SK-N-MC (cell line): ENCODE results near the gene ARHGAP26.

Experiments used
- DNase-seq: peaks from one replicate; pipeline ENCODE4 v3.0.0-alpha.2; 2011; ENCODE audit warnings: low read depth, low spot score
- H3K27ac ChIP-seq: fragments of 200-600 bp; sonication (generic); 2 replicates; pipeline ENCODE4 v1.5.1; 2016; ENCODE audit warnings: mixed run types
- H3K36me3 ChIP-seq: fragments of 200-600 bp; sonication (generic); 2 replicates; pipeline ENCODE4 v1.6.1; 2017; ENCODE audit warnings: antibody characterized with exemption, low read length, mixed read lengths; ENCODE audit not compliant: insufficient read depth
- H3K4me3 ChIP-seq: fragments of 200-600 bp; sonication (generic); 2 replicates; pipeline ENCODE4 v1.5.1; 2016
- H3K9ac ChIP-seq: fragments of 200-600 bp; sonication (generic); 2 replicates; pipeline ENCODE4 v1.8.0; 2017; ENCODE audit warnings: mixed run types, mixed read lengths; ENCODE audit not compliant: insufficient read length
- H3K9me3 ChIP-seq: fragments of 200-600 bp; sonication (generic); 2 replicates; pipeline ENCODE4 v1.6.1; 2017; ENCODE audit warnings: low read depth, mild to moderate bottlenecking, antibody characterized with exemption, low read length, moderate library complexity, mixed read lengths
- EZH2 ChIP-seq: fragments of 200-600 bp; sonication (generic); IDR thresholded peaks from one replicate; pipeline ENCODE4 v1.6.1; 2017; ENCODE audit warnings: antibody characterized with exemption
- FOXP2 ChIP-seq: optimal IDR thresholded peaks from 2 replicates; pipeline ENCODE3; 2011; ENCODE audit warnings: mild to moderate bottlenecking, moderate library complexity; ENCODE audit not compliant: insufficient read depth; ENCODE audit errors: extremely low read length, control extremely low read depth
- POLR2AphosphoS5 ChIP-seq: IDR thresholded peaks from 2 replicates; pipeline ENCODE4 v1.6.1; 2012; ENCODE audit warnings: mild to moderate bottlenecking, low read depth, low read length, borderline replicate concordance

ARHGAP26 gene

GRCh38 chr5:143129910-143130612 lies 359.9 kb downstream of the ARHGAP26 start:
- Histone ChIP-seq H3K9ac (no peak overlapping the region), H3K36me3 (no peaks in the 10 kb centered on the region), H3K9me3 (no peaks in the 10 kb centered on the region), H3K4me3 (0 out of 2 replicates have a peak overlapping the region, but pooled peaks have one; percentile 4), H3K27ac (peak overlapping the region; percentile 52; the same call in 1 of the 2 replicates)
- no peak for TF ChIP-seq EZH2
- DNase-seq, result no peak

GRCh38 chr5:143130613-143131305 lies 360.6 kb downstream of the ARHGAP26 start:
- no peak overlapping the region for H3K9ac ChIP-seq
- peak overlapping the region; percentile 52; the same call in 1 of the 2 replicates for H3K27ac ChIP-seq

GRCh38 chr5:143131972-143132371 lies 361.8 kb downstream of the ARHGAP26 start:
- H3K36me3 ChIP-seq, result no peaks in the 10 kb centered on the region
- H3K9ac ChIP-seq, result no peak overlapping the region
- TF ChIP-seq EZH2 (no peak), FOXP2 (no peak), POLR2AphosphoS5 (no peak)
- no peak for DNase-seq
- H3K9me3 ChIP-seq, result no peaks in the 10 kb centered on the region
- no peak overlapping the region for H3K27ac ChIP-seq
- H3K4me3 ChIP-seq, result no peak overlapping the region

More at GRCh38 chr5:143130613-143131305, 360.6 kb downstream of the ARHGAP26 start:
- DNase-seq, result no peak
- peak overlapping the region; percentile 39 for H3K4me3 ChIP-seq
- no peaks in the 10 kb centered on the region for H3K9me3 ChIP-seq
- no peaks in the 10 kb centered on the region for H3K36me3 ChIP-seq
- no peak for TF ChIP-seq FOXP2
- no peak for TF ChIP-seq POLR2AphosphoS5
- TF ChIP-seq EZH2, result no peak

GRCh38 chr5:143132739-143133138 lies 362.6 kb downstream of the ARHGAP26 start:
- no peak overlapping the region for H3K9ac ChIP-seq
- no peak for TF ChIP-seq POLR2AphosphoS5
- no peak for TF ChIP-seq EZH2
- no peak for TF ChIP-seq FOXP2
- no peak for DNase-seq
- H3K36me3 ChIP-seq, result no peaks in the 10 kb centered on the region
- H3K9me3 ChIP-seq, result no peaks in the 10 kb centered on the region
- no peak overlapping the region for H3K27ac ChIP-seq
- no peak overlapping the region for H3K4me3 ChIP-seq

GRCh38 chr5:143133721-143134120 lies 363.5 kb downstream of the ARHGAP26 start:
- Histone ChIP-seq H3K27ac (no peak overlapping the region), H3K4me3 (no peak overlapping the region), H3K9me3 (no peaks in the 10 kb centered on the region), H3K36me3 (no peaks in the 10 kb centered on the region), H3K9ac (no peak overlapping the region)
- TF ChIP-seq EZH2, result no peak
- no peak for TF ChIP-seq FOXP2
- TF ChIP-seq POLR2AphosphoS5, result no peak
- no peak for DNase-seq

DNA sequence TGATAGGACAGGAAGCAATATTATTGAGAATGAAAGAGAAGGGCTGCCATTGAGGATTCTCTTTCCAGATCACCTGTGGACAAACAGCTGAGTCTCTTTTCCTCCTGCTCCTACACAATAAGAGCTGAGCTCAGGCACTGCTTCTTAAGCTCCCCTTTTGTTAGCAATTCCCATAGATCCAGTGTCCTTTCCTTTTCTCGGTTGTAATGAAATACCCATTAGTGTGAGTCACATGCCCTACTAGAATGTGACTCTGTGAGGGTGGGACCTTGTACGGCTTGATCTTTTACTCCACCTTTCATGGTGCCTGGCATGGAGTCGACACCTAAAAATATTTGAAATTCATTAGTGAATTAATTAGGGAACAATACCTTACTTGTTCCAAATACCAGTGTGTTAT lies 364.1 kb downstream of the ARHGAP26 start:
- Histone ChIP-seq H3K9ac (no peak overlapping the region), H3K9me3 (no peaks in the 10 kb centered on the region), H3K4me3 (no peak overlapping the region), H3K36me3 (no peaks in the 10 kb centered on the region), H3K27ac (no peak overlapping the region)
- no peak for TF ChIP-seq EZH2
- TF ChIP-seq POLR2AphosphoS5, result no peak
- no peak for TF ChIP-seq FOXP2
- no peak for DNase-seq

- Histone ChIP-seq H3K27ac (no peak overlapping the region), H3K36me3 (no peaks in the 10 kb centered on the region), H3K9ac (no peak overlapping the region), H3K9me3 (no peaks in the 10 kb centered on the region), H3K4me3 (no peak overlapping the region)
- no peak for DNase-seq
- TF ChIP-seq FOXP2 (no peak), EZH2 (no peak), POLR2AphosphoS5 (no peak)
Observed at GRCh38 chr5:143134900-143135299, 364.7 kb downstream of the ARHGAP26 start.

DNA sequence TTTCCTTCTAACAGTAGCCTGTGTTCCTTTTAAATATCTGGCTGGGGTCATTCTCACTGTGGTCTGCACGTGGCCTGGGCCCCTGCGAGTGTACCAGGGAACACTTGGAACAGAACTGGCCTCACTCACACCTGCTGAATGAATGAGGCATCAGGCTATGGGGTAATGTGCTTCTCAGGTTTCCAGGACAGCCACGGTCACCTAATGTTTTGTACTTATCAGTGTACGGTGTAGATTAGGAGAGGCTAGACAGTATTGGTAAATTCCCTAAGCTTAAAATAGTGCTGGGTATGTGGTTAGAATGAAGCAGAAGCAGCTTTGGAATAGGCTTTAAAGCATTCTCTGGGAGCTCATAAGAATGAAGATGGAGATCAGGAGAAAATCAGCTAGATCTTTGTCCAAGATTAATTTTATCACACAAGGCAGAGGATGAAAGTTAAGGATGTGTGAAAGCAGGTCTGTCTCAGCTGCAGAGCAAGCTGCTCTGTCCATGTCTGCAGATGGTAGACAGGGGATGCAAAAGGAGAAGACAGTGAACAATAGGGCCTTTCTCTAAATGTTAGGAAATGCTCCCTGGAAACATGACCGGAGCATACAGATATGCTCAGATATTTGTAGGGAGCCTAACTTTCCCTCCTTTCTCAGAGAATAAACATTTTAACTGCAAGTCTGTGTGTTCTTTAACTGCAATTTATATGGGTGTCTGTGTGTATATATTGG lies 365.8 kb downstream of the ARHGAP26 start:
- Histone ChIP-seq H3K9ac (no peak overlapping the region), H3K27ac (no peak overlapping the region), H3K4me3 (no peak overlapping the region), H3K9me3 (no peaks in the 10 kb centered on the region), H3K36me3 (no peaks in the 10 kb centered on the region)
- TF ChIP-seq EZH2 (no peak), POLR2AphosphoS5 (no peak), FOXP2 (no peak)
- no peak for DNase-seq
